Esophagus muscularis mucosa (tissue), 3 donors: ENCODE results near the gene TRIM77.
"Not testable (repeated sequence)": the region's sequence is repeated elsewhere in the genome, so short reads cannot be mapped to it uniquely, and the experiment has no call there.

Experiments
- CTCF ChIP-seq, 3 experiments: fragments of 200-600 bp in 2 of 3; fragments of 450-650 bp in 1 of 3; sonication (generic) in 2 of 3; IDR thresholded peaks; one replicate each; pipeline ENCODE4 v1.5.1; 2017 to 2019; ENCODE audit warnings: antibody characterized with exemption in 3 of 3, mild to moderate bottlenecking in 2 of 3, moderate library complexity in 1 of 3
- POLR2AphosphoS5 ChIP-seq, 2 donors: sonication (generic); formaldehyde crosslinking; IDR thresholded peaks; one replicate each; pipeline ENCODE4 v1.6.1; 2017; ENCODE audit warnings: antibody characterized with exemption in 2 of 2

- TF ChIP-seq CTCF, POLR2AphosphoS5 (IDR thresholded peaks at IDR 0.05): not testable (repeated sequence)
These were observed 3.0 kb upstream of the TRIM77 start for GRCh38 chr11:89707080-89707479.
